Right lobe of liver (tissue), 6 donors: ENCODE measurements around the gene LRRK2. TPM values are rescaled to one million over a fixed set of nuclear protein-coding genes. Genes with fewer than 3 reads are reported as not detected.
A peak's percentile ranks its signal among the peaks of the same experiment; 100 is the strongest.
"Not testable (repeated sequence)": the region's sequence is repeated elsewhere in the genome, so short reads cannot be mapped to it uniquely, and the experiment has no call there.

ENCODE experiments used
- ATAC-seq, 4 donors: fragments of 200-7000 bp; cut with Tn5 transposase; one replicate each; pipeline ENCODE4 v1.9.1; 2020; ENCODE audit warnings: mild to moderate bottlenecking in 4 of 4, moderate library complexity in 4 of 4
- DNase-seq, 3 donors: peaks; one replicate each; pipeline ENCODE4 v3.0.0-alpha.2; 2020
- H3K27ac ChIP-seq, 3 donors: fragments of 200-600 bp; one replicate each; pipeline ENCODE4 v1.8.0; 2022
- H3K27me3 ChIP-seq, 2 donors: fragments of 200-600 bp; one replicate each; pipeline ENCODE4 v1.8.0; 2022
- H3K36me3 ChIP-seq, 4 donors: fragments of 200-600 bp; sonication (generic) in 1 of 4; one replicate each; pipeline versions ENCODE4 v1.5.1 to v1.8.0; 2017 to 2022; ENCODE audit warnings: control low read depth in 1 of 4
- H3K4me1 ChIP-seq, 4 donors: fragments of 200-600 bp; sonication (generic) in 1 of 4; one replicate each; pipeline versions ENCODE4 v1.5.1 to v1.8.0; 2017 to 2022; ENCODE audit warnings: control low read depth in 1 of 4
- H3K4me3 ChIP-seq, 3 donors: fragments of 200-600 bp; one replicate each; pipeline ENCODE4 v1.8.0; 2022
- H3K9me3 ChIP-seq, 4 donors: fragments of 200-600 bp; sonication (generic) in 1 of 4; one replicate each; pipeline versions ENCODE4 v1.5.1 to v1.8.0; 2017 to 2022; ENCODE audit warnings: control low read depth in 1 of 4
- CTCF ChIP-seq, 4 donors: fragments of 200-600 bp in 3 of 4; fragments of 450-650 bp in 1 of 4; IDR thresholded peaks; one replicate each; pipeline versions ENCODE4 v1.5.1 to v1.8.0; 2016 to 2022; ENCODE audit warnings: antibody characterized with exemption in 4 of 4, mild to moderate bottlenecking in 2 of 4
- POLR2A ChIP-seq: fragments of 450-650 bp; IDR thresholded peaks from one replicate; pipeline ENCODE4 v1.6.1; 2017; ENCODE audit warnings: antibody characterized with exemption, mild to moderate bottlenecking
- WGBS: methylation state at CpG from one replicate; pipeline ENCODE4 v1.1.6; 2018; ENCODE audit warnings: low coverage, low lambda C conversion rate; ENCODE audit not compliant: insufficient coverage; ENCODE audit errors: missing lambda C conversion rate; 5-methylcytosine and 5-hydroxymethylcytosine counted together
- intact Hi-C, 2 donors: fragments of 100-400 bp; cut with DNase I; formaldehyde crosslinking; loops; one replicate each; pipeline versions ENCODE4 v1.11.2 to v1.14.1; 2022
- total RNA-seq, 6 experiments: library from RNA; depleted of rRNA in 2 of 6; stranded (reverse); fragments of >200 nt in 2 of 6; fragmentation: NEBNext Ultra II Directional in 3 of 6; extraction: Animal tissue kit (Norgen Biotek cat#: 25700) in 3 of 6; gene quantifications; one replicate each; pipeline versions ENCODE4 v1.1.0 to v1.2.4, GENCODE V29; 2016 to 2023
- donor health status: DM: no; HTN: yes; CAD: no.
- donor health status: DM: no; HTN: no; CAD: no.
- donor health status: DM: no; HTN: no; CAD: no.
- donor health status: DM: no; HTN: yes; CAD: no.
- donor health status: DM: no; HTN: yes; CAD: no.

The LRRK2 gene
- total RNA-seq, 6 experiments from 2014 or later = 4.1 to 19.1 (median 6.1) TPM

GRCh38 chr12:40241741-40242140 is 16.9 kb downstream of the LRRK2 start:
- no peak for ATAC-seq
- TF ChIP-seq POLR2A (no peak), CTCF (IDR thresholded peaks at IDR 0.05) (no peak)
- 74% methylated on average over 1 of the region's 1 CpG for WGBS
- no peak overlapping the region for H3K27ac ChIP-seq
- no peak overlapping the region for H3K4me3 ChIP-seq
- intact Hi-C loops = no loop called here
- no peak for DNase-seq
- H3K9me3 ChIP-seq = no peaks in the 10 kb centered on the region
- no peaks in the 10 kb centered on the region for H3K27me3 ChIP-seq
- peaks cover 0 to 3% (median 0%) of the 10 kb centered on the region in 4 donors for H3K36me3 ChIP-seq
- H3K4me1 ChIP-seq = peaks cover 0 to 25% (median 3%) of the 10 kb centered on the region in 4 donors

GRCh38 chr12:40244526-40245156 is 19.8 kb downstream of the LRRK2 start:
- peak overlapping the region in 2 of 3 donors; percentile 28 to 56 for H3K27ac ChIP-seq
- ATAC-seq = peak; percentile 81 to 90 (median 85)
- 23% methylated on average over 5 of the region's 5 CpGs for WGBS
- H3K27me3 ChIP-seq, H3K9me3 ChIP-seq, DNase-seq, intact Hi-C loops, H3K36me3 ChIP-seq: not testable (repeated sequence)
- peak overlapping the region in 1 of 3 donors; percentile 2 for H3K4me3 ChIP-seq
- peaks cover 0 to 25% (median 3%) of the 10 kb centered on the region in 4 donors for H3K4me1 ChIP-seq

- ATAC-seq (no peak), DNase-seq (no peak)
- Histone ChIP-seq H3K36me3 (peaks cover 0 to 13% (median 0%) of the 10 kb centered on the region in 4 donors), H3K4me1 (peaks cover 0 to 25% (median 3%) of the 10 kb centered on the region in 4 donors), H3K4me3 (no peak overlapping the region), H3K27me3 (no peaks in the 10 kb centered on the region), H3K27ac (no peak overlapping the region), H3K9me3 (no peaks in the 10 kb centered on the region)
- TF ChIP-seq CTCF (IDR thresholded peaks at IDR 0.05) (no peak), POLR2A (no peak)
- WGBS = 93% methylated on average over 1 of the region's 1 CpG
- intact Hi-C loops = no loop called here
Measured at GRCh38 chr12:40248034-40248433, 23.2 kb downstream of the LRRK2 start.

GRCh38 chr12:40248585-40249297 is 23.9 kb downstream of the LRRK2 start:
- ATAC-seq (no peak), DNase-seq (no peak)
- Histone ChIP-seq H3K36me3 (peaks cover 0 to 18% (median 0%) of the 10 kb centered on the region in 4 donors), H3K4me1 (peaks cover 0 to 18% (median 3%) of the 10 kb centered on the region in 4 donors), H3K27ac (no peak overlapping the region), H3K4me3 (no peak overlapping the region), H3K27me3 (no peaks in the 10 kb centered on the region), H3K9me3 (no peaks in the 10 kb centered on the region)
- 79% methylated on average over 4 of the region's 4 CpGs for WGBS
- intact Hi-C loops = no loop called here
- no peak for TF ChIP-seq POLR2A
- no peak for TF ChIP-seq CTCF (IDR thresholded peaks at IDR 0.05)

GRCh38 chr12:40250652-40251051 is 25.9 kb downstream of the LRRK2 start:
- DNase-seq, H3K4me3 ChIP-seq, ATAC-seq, H3K27me3 ChIP-seq, H3K27ac ChIP-seq, H3K9me3 ChIP-seq, H3K4me1 ChIP-seq, intact Hi-C loops: not testable (repeated sequence)
- H3K36me3 ChIP-seq = peaks cover 0 to 25% (median 0%) of the 10 kb centered on the region in 4 donors
- WGBS = 100% methylated on average over 3 of the region's 3 CpGs
